Measurements from ENCODE around the gene CLEC17A.

DNA sequence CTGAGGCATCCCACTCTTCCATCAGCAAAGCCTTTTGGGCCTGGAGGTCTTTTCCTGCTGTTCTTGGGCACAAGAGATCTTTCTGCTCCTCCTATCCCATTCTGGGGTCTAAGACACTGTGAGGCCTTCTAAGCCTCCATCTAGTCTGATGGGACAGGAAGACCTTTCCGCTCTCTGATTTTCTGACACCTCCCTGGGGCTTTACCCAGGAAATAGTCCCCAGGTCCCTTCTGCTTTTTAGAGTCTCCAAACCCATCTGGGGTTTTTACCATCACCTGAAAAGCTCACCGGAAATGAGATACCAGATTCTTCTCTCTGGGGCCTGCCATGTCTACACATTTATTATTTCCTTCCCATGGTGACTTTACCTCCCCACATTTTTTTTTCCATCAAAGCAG is 21.1 kb downstream of the CLEC17A start:
- TF ChIP-seq CTCF (IDR thresholded peaks at IDR 0.05; ENCODE audit: insufficient read depth, low read depth, low read length), result no peak
- TF ChIP-seq EZH2 (IDR thresholded peaks at IDR 0.05; ENCODE audit: insufficient read depth, low read length), result no peak
